VCaP (cell line): ENCODE results near the gene RNF227.
"Not testable (repeated sequence)": the region's sequence is repeated elsewhere in the genome, so short reads cannot be mapped to it uniquely, and the experiment has no call there.

Experiments used
- H3K27ac ChIP-seq: fragments of 450-650 bp; 2 replicates; pipeline ENCODE4 v1.5.1; 2017
- TF ChIP-seq, protein P1 (sequence below): fragments of 450-650 bp; conservative IDR thresholded peaks from 2 replicates; pipeline ENCODE4 v1.5.1; 2017; ENCODE audit warnings: mild to moderate bottlenecking, moderate library complexity

RNF227 gene

GRCh38 chr17:7915611-7916384 is at the start of gene RNF227:
TSS of gene RNF227 (minus strand) at chr17:7916289. CDS start at chr17:7916195, 94 bp downstream.
- TF ChIP-seq, protein P1, sequence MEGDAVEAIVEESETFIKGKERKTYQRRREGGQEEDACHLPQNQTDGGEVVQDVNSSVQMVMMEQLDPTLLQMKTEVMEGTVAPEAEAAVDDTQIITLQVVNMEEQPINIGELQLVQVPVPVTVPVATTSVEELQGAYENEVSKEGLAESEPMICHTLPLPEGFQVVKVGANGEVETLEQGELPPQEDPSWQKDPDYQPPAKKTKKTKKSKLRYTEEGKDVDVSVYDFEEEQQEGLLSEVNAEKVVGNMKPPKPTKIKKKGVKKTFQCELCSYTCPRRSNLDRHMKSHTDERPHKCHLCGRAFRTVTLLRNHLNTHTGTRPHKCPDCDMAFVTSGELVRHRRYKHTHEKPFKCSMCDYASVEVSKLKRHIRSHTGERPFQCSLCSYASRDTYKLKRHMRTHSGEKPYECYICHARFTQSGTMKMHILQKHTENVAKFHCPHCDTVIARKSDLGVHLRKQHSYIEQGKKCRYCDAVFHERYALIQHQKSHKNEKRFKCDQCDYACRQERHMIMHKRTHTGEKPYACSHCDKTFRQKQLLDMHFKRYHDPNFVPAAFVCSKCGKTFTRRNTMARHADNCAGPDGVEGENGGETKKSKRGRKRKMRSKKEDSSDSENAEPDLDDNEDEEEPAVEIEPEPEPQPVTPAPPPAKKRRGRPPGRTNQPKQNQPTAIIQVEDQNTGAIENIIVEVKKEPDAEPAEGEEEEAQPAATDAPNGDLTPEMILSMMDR = no peak
- peak within 1 kb of the TSS; percentile 81 for H3K27ac ChIP-seq

- no peak overlapping the region for H3K27ac ChIP-seq
- TF ChIP-seq, protein P1 = no peak
Measured at GRCh38 chr17:7961421-7961820, 45.3 kb upstream of the RNF227 start.

DNA sequence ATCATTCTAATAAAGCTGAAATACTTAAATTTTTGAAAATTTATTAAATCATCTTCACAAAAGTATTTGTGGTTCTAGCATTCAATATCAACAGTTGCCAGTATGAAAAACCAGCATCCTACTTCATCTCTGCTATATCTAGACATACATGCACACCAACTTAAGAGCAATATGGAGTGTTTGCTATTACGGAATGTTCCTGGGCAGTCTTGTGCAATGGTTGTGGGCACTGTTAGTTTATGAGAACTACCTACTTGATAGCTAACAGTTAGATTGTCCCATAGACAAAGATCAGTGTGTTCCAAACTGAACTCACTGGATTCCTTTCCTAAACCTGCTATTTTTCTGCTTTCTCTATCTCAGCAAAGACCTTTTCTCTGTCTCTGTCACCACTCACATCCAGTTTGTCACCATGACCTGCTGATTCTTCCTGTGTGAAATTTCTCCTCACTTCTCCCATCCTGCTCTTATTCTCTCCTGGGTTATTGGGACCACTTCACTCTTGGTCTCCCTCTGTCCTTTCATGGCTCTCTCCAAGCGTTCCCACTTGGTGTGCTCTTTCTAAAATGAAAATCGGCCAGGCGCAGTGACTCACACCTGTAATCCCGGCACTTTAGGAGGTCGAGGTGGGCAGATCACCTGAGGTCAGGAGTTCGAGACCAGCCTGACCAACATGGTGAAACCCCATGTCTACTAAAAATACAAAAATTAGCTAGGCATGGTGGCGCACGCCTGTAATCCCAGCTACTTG is 43.6 kb upstream of the RNF227 start:
- TF ChIP-seq, protein P1 = no peak
- H3K27ac ChIP-seq = no peak overlapping the region

DNA sequence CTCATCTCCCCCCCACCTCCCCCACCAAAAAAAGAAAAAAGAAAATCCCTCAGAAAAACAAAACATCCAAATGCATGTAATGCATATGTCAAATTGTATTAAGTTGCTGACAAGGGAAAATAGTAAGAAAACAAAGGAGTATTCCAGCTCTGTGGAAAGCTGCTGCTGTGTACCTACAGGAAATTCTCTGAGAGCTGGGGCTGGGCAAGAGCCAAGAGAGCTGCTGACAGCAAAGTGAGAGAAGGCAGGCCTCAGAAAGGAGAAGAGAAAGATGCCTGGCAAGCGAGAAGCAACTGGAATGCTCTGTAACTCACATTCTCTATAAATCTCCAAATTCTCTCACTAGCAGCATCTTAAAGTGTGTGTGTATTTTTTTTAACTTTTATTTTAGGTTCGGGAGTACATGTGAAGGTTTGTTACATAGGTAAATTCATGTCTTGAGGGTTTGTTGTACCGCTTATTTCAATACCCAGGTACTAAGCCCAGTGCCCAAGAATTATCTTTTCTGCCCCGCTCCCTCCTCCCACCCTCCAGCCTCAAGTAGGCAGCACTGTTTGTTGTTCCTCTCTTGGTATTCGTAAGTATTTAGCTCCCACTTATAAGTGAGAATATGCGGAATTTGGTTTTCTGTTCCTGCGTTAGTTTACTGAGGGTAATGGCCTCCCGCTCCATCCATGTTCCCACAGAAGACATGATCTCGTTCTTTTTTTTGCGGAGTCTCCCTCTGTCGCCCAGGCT is 40.3 kb upstream of the RNF227 start:
- H3K27ac ChIP-seq = 0 out of 2 replicates have a peak overlapping the region, but pooled peaks have one; percentile 11
- TF ChIP-seq, protein P1 = no peak

- H3K27ac ChIP-seq = 0 out of 2 replicates have a peak overlapping the region, but pooled peaks have one; percentile 11
- TF ChIP-seq, protein P1 = no peak
Measured at GRCh38 chr17:7955414-7956227, 39.5 kb upstream of the RNF227 start.

- H3K27ac ChIP-seq = not testable (repeated sequence)
Measured at GRCh38 chr17:7953266-7953665, 37.2 kb upstream of the RNF227 start.

- TF ChIP-seq, protein P1 = no peak
- H3K27ac ChIP-seq = no peak overlapping the region
Measured at GRCh38 chr17:7951143-7951792, 35.2 kb upstream of the RNF227 start.
